WERI-Rb-1 (cell line): ENCODE results near the gene HOXB2.

ENCODE experiments used
- DNase-seq: peaks from one replicate; pipeline ENCODE4 v3.0.0-alpha.2; 2020
- H3K27ac ChIP-seq: fragments of 250-450 bp; sonication (Bioruptor Pico); 2 replicates; pipeline ENCODE4 v1.5.1; 2020; ENCODE audit warnings: mild to moderate bottlenecking, moderate library complexity
- H3K27me3 ChIP-seq: fragments of 250-450 bp; sonication (Bioruptor Pico); 2 replicates; pipeline ENCODE4 v1.5.1; 2021; ENCODE audit warnings: mild to moderate bottlenecking, low read depth, moderate library complexity; ENCODE audit not compliant: insufficient read depth, severe bottlenecking
- H3K36me3 ChIP-seq: fragments of 250-450 bp; sonication (Bioruptor Pico); 2 replicates; pipeline ENCODE4 v1.5.1; 2020; ENCODE audit warnings: mild to moderate bottlenecking, moderate library complexity
- H3K4me3 ChIP-seq: 2 replicates; pipeline ENCODE4 v1.5.1; 2011; ENCODE audit warnings: low read depth, mild to moderate bottlenecking, control low read depth, low read length
- H3K9me3 ChIP-seq: fragments of 250-450 bp; sonication (Bioruptor Pico); 2 replicates; pipeline ENCODE4 v1.5.1; 2021; ENCODE audit warnings: mild to moderate bottlenecking, moderate library complexity; ENCODE audit not compliant: severe bottlenecking
- TF ChIP-seq, protein P1 (sequence below): IDR thresholded peaks from 2 replicates; pipeline ENCODE4 v1.5.1; 2011; ENCODE audit warnings: low read depth, mild to moderate bottlenecking, control low read depth, inconsistent platforms, low read length

HOXB2 gene

DNA sequence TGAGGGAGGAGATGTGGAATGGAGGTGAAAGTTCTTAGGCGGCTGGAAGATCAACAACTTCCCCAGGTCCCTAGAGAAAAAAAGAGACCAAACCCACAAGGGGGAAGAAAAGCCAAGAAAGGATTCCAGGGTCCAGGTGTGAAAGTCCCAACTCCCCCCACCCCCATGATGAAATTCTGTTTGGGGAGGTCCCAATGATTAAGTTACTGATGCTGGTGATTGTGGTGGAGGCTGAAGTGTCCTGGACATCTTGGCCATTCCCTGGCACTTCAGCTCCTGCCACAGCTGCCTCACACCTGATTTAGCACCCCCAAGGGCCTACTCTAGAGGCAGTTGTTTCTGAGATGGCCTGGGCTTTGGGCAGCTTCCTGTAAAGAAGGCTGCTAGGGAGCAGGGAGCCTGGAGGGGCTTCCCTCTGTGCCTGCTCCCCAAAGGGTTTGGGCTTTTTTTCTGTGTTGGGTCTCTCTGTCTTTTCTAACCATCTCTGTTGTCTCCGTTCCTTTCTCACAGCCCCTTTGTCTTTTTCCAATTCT is 20.2 kb upstream of the HOXB2 start:
- Histone ChIP-seq H3K27me3 (peaks cover 97% of the 10 kb centered on the region), H3K9me3 (peaks cover 2% of the 10 kb centered on the region), H3K27ac (no peak overlapping the region), H3K4me3 (no peak overlapping the region), H3K36me3 (no peaks in the 10 kb centered on the region)
- no peak for DNase-seq
- TF ChIP-seq, protein P1, sequence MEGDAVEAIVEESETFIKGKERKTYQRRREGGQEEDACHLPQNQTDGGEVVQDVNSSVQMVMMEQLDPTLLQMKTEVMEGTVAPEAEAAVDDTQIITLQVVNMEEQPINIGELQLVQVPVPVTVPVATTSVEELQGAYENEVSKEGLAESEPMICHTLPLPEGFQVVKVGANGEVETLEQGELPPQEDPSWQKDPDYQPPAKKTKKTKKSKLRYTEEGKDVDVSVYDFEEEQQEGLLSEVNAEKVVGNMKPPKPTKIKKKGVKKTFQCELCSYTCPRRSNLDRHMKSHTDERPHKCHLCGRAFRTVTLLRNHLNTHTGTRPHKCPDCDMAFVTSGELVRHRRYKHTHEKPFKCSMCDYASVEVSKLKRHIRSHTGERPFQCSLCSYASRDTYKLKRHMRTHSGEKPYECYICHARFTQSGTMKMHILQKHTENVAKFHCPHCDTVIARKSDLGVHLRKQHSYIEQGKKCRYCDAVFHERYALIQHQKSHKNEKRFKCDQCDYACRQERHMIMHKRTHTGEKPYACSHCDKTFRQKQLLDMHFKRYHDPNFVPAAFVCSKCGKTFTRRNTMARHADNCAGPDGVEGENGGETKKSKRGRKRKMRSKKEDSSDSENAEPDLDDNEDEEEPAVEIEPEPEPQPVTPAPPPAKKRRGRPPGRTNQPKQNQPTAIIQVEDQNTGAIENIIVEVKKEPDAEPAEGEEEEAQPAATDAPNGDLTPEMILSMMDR = no peak

DNA sequence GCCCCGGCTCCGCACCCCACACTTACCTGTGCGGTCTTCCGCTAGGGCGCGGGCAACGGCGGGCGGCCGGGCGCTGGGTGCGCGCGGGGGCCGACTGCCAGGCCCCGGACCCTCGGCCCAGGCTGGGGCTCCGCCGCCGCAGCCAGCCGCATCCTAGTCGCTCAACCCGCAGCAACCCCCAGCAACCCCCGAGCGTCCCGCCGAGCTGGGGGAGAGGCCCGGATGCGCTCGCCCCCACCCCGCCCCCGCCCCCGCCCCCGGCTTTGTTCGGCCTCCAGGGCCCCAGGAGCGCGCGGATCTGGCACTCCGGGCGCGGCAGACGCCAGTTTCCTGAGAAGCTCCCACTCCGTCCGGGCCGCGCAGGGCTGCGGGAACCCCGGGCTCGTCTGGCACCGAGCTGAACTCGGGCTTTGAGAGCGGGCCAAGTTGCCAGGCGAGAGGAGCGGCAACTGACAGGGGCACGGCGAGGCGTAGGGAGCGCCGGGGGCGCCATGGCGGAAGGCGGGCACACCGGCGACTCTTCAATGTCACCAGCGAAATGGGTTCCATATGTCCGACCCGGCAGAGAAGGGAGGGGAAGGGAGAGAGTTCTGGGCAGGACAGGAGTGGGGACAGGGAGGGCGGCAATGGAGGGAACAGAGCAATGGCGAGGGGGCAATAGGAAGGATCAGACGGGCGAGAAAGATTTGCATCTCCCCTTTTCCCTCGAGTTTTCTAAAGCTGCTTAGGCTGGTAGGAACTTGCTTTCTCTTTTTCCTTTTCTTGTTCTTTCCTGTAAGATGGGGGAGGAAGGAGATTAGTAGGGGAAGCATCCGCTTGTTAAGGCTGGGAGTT is 19.5 kb upstream of the HOXB2 start:
- TF ChIP-seq, protein P1 = no peak
- Histone ChIP-seq H3K4me3 (peak overlapping the region; percentile 25), H3K27me3 (peaks cover 97% of the 10 kb centered on the region), H3K36me3 (no peaks in the 10 kb centered on the region), H3K9me3 (peaks cover 2% of the 10 kb centered on the region), H3K27ac (no peak overlapping the region)
- no peak for DNase-seq

DNA sequence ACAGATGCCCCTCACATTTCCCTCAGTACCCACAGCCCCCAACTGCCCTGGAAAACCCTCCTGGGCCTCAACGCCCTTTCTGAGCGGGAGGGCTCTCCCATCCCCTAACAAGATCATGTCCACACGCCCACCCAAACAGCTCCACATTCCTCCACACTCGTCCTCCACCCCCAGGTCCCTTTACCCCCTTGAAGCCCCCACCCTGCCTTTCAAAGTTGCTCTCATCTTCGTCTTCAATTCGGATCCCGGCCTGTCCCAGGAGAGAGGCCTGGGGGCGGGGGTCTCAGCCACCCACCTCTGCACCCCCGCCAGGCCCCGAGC is 18.9 kb upstream of the HOXB2 start:
- Histone ChIP-seq H3K27me3 (peaks cover 97% of the 10 kb centered on the region), H3K27ac (no peak overlapping the region), H3K36me3 (no peaks in the 10 kb centered on the region), H3K4me3 (no peak overlapping the region), H3K9me3 (peaks cover 2% of the 10 kb centered on the region)
- TF ChIP-seq, protein P1 = no peak
- DNase-seq = no peak

DNA sequence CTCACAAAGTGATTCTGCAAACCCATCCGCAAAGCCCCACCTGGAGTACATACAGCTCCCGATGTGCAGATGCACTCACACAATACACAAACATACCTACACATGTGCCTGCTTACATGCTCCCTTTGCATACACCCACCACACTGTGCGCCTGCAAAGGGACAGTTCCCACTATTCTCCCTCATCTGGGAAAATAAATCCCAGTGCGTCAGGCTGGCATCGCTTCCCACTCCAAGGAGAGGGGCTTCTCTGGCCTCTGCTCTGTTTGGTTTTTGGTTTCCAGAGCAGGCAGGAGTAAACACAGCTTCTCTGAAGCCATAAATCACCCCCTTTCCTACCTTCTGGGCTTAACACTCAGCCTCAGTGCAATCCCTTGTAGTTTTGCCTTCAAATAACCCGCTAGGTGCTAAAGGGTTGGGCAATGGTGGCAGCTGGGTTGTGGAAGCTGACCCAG is 18.5 kb upstream of the HOXB2 start:
- Histone ChIP-seq H3K27ac (no peak overlapping the region), H3K27me3 (peaks cover 97% of the 10 kb centered on the region), H3K4me3 (no peak overlapping the region), H3K9me3 (peaks cover 2% of the 10 kb centered on the region), H3K36me3 (no peaks in the 10 kb centered on the region)
- TF ChIP-seq, protein P1 = no peak
- no peak for DNase-seq

DNA sequence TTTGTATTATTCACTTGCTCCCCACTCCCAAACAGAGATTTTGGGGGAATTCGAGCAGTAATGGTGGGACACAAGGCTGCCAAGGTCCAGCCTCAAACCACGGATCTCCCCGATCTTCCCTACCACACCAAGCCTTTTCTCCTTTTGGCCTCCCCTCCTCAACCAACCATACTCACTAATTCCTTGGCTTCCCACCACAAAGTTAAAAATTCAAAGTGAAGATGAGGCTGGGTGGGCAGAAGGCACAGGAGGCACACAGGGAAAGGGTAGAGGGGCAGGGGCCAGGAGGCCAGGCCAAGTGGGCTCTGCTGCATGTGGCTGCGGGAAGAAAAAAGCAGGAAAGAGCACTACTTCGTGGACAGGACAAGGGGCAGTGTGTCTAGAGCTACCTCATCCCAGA is 18.0 kb upstream of the HOXB2 start:
- TF ChIP-seq, protein P1 = no peak
- Histone ChIP-seq H3K9me3 (peaks cover 2% of the 10 kb centered on the region), H3K4me3 (no peak overlapping the region), H3K27me3 (peaks cover 97% of the 10 kb centered on the region), H3K36me3 (no peaks in the 10 kb centered on the region), H3K27ac (no peak overlapping the region)
- no peak for DNase-seq
